Retinal pigment epithelial cell (primary cell): ENCODE measurements around the gene TBC1D23.
"Not testable (repeated sequence)": the region's sequence is repeated elsewhere in the genome, so short reads cannot be mapped to it uniquely, and the experiment has no call there.

Experiments used
- DNase-seq: peaks from one replicate; pipeline ENCODE4 v3.0.0-alpha.2; 2010; ENCODE audit warnings: low read depth
- H3K4me3 ChIP-seq: 2 replicates; pipeline ENCODE4 v1.5.1; 2011; ENCODE audit warnings: mild to moderate bottlenecking, low read length, control low read depth, moderate library complexity
- CTCF ChIP-seq: conservative IDR thresholded peaks from 2 replicates; pipeline ENCODE4 v1.5.1; 2011; ENCODE audit warnings: low read depth, low read length, control low read depth, inconsistent platforms

TBC1D23 gene

GRCh38 chr3:100348727-100349126, 87.9 kb downstream of the TBC1D23 start:
- DNase-seq = no peak
- H3K4me3 ChIP-seq = no peak overlapping the region
- TF ChIP-seq CTCF = no peak

DNA sequence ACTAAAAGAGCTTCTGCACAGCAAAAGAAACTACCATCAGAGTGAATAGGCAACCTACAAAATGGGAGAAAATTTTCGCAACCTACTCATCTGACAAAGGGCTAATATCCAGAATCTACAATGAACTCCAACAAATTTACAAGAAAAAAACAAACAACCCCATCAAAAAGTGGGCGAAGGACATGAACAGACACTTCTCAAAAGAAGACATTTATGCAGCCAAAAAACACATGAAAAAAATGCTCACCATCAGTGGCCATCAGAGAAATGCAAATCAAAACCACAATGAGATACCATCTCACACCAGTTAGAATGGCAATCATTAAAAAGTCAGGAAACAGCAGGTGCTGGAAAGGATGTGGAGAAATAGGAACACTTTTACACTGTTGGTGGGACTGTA, 91.0 kb downstream of the TBC1D23 start:
- DNase-seq, H3K4me3 ChIP-seq: not testable (repeated sequence)

GRCh38 chr3:100352296-100353231, 91.8 kb downstream of the TBC1D23 start:
- TF ChIP-seq CTCF = no peak
- no peak overlapping the region for H3K4me3 ChIP-seq
- no peak for DNase-seq

DNA sequence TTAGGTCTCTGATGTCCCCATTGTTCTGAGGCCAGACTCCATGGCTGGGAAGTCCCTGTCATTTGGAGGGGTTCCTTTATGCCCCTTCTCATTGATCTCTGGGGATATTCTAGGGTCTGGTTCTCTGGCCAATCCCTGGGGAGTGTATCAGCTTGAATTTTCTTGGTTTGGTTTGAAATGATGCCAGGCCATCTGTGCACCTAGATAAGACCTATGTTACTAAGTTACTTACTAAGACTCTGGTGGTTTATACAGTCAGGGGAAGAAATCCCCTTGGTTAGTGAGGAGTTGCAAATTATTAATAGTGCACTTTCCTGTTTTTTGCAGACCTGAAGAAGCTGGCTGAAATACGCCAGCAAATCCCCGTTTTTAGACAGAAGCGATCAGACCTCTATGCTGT, 94.1 kb downstream of the TBC1D23 start:
- no peak overlapping the region for H3K4me3 ChIP-seq
- DNase-seq = no peak
- TF ChIP-seq CTCF = no peak

DNA sequence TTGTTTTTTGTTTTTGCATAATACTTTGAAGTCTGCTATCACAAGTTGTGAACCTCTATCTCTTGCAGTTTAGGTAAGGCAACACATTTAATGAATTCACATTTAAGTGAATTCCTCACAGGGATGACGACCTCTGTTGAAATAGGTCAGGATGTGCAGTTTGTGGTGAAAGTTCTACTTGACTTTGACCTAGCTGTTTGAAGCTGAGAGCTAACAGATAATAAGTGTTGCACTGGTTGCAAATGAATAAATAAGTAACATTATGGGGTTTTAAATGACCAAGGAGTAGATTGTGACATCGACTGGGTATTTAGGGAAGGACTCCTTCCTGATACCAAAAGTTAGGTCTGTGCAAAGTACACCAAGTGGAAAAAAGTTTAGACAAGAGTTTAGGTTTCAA, 97.6 kb downstream of the TBC1D23 start:
- H3K4me3 ChIP-seq = no peak overlapping the region
- no peak for TF ChIP-seq CTCF
- DNase-seq = no peak

GRCh38 chr3:100359035-100359434, 98.2 kb downstream of the TBC1D23 start:
- DNase-seq = no peak
- no peak for TF ChIP-seq CTCF
- no peak overlapping the region for H3K4me3 ChIP-seq

DNA sequence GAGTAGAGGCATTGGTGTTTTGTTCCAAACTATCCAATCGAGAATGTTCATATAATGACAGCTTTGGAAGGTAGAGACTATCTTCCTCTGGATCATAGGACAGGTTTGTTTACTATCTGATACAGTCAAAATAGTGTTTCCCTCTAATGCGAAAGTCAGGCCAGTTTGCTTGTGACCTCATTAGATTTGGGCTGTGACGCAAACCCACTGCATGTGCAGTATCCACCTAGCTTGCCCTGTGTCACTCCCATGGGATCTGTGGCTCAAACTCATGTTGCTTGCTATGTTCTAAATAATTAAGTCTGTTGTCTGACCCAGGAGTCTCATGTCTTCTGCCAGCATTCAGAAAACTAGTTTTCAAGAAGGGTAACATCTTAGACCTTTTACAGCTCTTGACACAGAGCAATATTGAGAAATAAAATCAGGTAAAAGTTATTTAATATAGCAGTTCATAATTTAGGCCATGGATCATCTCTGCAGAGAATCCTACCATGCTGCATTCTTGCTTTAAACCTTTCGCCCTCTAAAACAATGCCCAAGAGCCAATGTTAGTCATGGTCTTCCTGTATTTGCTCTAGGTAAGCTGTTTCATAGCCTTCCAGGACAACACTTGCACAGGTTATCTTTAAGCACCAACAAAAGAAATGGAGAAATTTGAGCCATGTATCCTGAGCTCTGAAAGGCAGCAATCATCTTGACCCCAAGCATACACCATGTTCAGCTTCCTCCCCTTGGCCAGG, 100.1 kb downstream of the TBC1D23 start:
- no peak for DNase-seq
- TF ChIP-seq CTCF = no peak
- H3K4me3 ChIP-seq = no peak overlapping the region
